LNCAP (cell line): Measurements from ENCODE around the gene CIBAR2.

ENCODE experiments used
- CTCF ChIP-seq: fragments of 450-650 bp; IDR thresholded peaks from 2 replicates; pipeline ENCODE4 v1.5.1; 2017; ENCODE audit warnings: mild to moderate bottlenecking

The CIBAR2 gene

GRCh38 chr16:85129876-85130704, 17.8 kb upstream of the CIBAR2 start:
- no peak for TF ChIP-seq CTCF

- TF ChIP-seq CTCF: no peak
Measured at GRCh38 chr16:85128079-85128837, 16.0 kb upstream of the CIBAR2 start.

GRCh38 chr16:85127379-85127723, 15.1 kb upstream of the CIBAR2 start:
- TF ChIP-seq CTCF: no peak

GRCh38 chr16:85126705-85127378, 14.6 kb upstream of the CIBAR2 start:
- no peak for TF ChIP-seq CTCF

- TF ChIP-seq CTCF: no peak
Measured at GRCh38 chr16:85126394-85126704, 14.1 kb upstream of the CIBAR2 start.

GRCh38 chr16:85125570-85126393, 13.5 kb upstream of the CIBAR2 start:
- TF ChIP-seq CTCF: no peak
